H1 (cell line): ENCODE data around the gene SERINC5. TPM values are rescaled to one million over a fixed set of nuclear protein-coding genes. Genes with fewer than 3 reads are reported as not detected.

Experiments
- ASH2L ChIP-seq: fragments of 200-600, 300-600 bp; sonication (generic); IDR thresholded peaks from one replicate; pipeline ENCODE4 v1.7.1; 2017; ENCODE audit warnings: low read length
- SP4 ChIP-seq: IDR thresholded peaks from 2 replicates; pipeline ENCODE4 v1.6.1; 2012; ENCODE audit warnings: low read length, inconsistent platforms
- polyA plus RNA-seq, 7 experiments: library from polyadenylated mRNA; depleted of rRNA in 3 of 7; stranded (reverse) in 5 of 7; unstranded in 2 of 7; fragments of >200 nt in 5 of 7; fragments of 200-250 nt in 2 of 7; gene quantifications; 1 replicate in 5 of 7; 2 replicates in 1 of 7; 4 replicates in 1 of 7; pipeline versions ENCODE4 v1.2.1 to v1.2.3, GENCODE V29; 2011 to 2013; ENCODE audit warnings: missing spikeins in 2 of 7, mixed read lengths in 2 of 7
- total RNA-seq: library from RNA; stranded (reverse); fragmentation: NEBNext Ultra II Directional; extraction: Animal tissue kit (Norgen Biotek cat#: 25700); gene quantifications from 2 replicates; pipeline ENCODE4 v1.2.1, GENCODE V29; 2021

Gene SERINC5
- total and polyA plus RNA-seq, 2 of the 8 experiments (the other 6 are each of a cell fraction or from before 2014, with no cell fraction given): 32.2 to 149 TPM

DNA sequence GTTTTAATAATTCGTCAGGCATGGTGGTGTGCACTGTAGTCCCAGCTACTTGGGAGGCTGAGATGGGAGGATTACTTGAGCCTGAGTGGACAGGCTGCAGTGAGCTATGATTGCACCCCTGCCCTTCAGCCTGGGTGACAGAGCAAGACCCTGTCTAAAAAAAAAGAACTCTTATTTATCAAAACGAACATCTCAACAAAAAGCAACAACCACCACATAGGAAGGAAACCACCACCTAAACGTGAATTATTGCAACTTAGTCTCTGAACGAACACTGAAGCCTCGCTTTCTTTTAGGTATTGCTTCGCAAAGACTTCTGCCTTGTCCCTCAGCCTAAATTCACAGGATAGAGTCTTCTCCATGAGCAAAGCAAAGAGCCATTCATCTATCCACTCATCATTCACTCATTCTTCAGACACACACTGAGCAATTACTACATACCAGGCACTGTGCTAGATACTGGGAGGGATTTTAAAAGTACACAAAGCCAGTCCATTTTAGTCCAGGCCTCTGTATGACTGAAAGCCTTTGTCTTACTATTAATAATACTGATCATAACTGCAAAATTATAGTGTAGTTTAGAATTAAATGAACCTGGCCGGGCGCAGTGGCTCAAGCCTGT is 163.3 kb downstream of the SERINC5 start (continued):
- TF ChIP-seq ASH2L (no peak), SP4 (no peak)
